ENCODE results near the gene ABCG1. TPM values are rescaled to one million over a fixed set of nuclear protein-coding genes. Genes with fewer than 3 reads are reported as not detected.

Gene ABCG1
- total and polyA plus RNA-seq, 2 donors (not counting 3 experiments of a cell fraction or from before 2014, with no cell fraction given), result 6.7 to 19.6 TPM

GRCh38 chr21:42220138-42220701 lies 1.3 kb downstream of the ABCG1 start:
- dilution Hi-C loops (cut with MboI; ENCODE audit: extremely low pct_ligation_motif_present, low sequenced_read_pairs), result no loop called here
- Histone ChIP-seq H3K27me3 (ENCODE audit: control insufficient read depth in 2 of 2, insufficient read depth in 2 of 2, low read length in 2 of 2) (peaks cover 2 to 6% of the 10 kb centered on the region in 2 experiments), H3K9me3 (replicated peaks; ENCODE audit: control insufficient read depth, insufficient read depth, low read length) (no peaks in the 10 kb centered on the region), H3K79me2 (ENCODE audit: control insufficient read depth, insufficient read depth, low read length) (no peaks in the 10 kb centered on the region), H2AFZ (ENCODE audit: low read depth, low read length) (peak overlapping the region; percentile 84), H3K4me2 (ENCODE audit: insufficient read depth, low read length) (peak overlapping the region; percentile 95), H3K36me3 (ENCODE audit: control insufficient read depth in 2 of 2, extremely low read depth in 1 of 2, insufficient read depth in 2 of 2, low read length in 2 of 2) (no peaks in the 10 kb centered on the region), H3K9me1 (replicated peaks; ENCODE audit: control insufficient read depth, extremely low read depth, insufficient read depth, low read length) (no peaks in the 10 kb centered on the region), H3K4me3 (replicated peaks in 1 of 3; ENCODE audit: insufficient read depth in 1 of 3, low read depth in 1 of 3, low read length in 3 of 3) (peak overlapping the region; percentile 53 to 65 (median 63)), H3K9ac (replicated peaks; ENCODE audit: extremely low read depth, insufficient read depth, low read length) (peak overlapping the region; percentile 75), H3K4me1 (ENCODE audit: control insufficient read depth, extremely low read depth, insufficient read depth, low read length) (peaks cover 24% of the 10 kb centered on the region), H4K20me1 (replicated peaks; ENCODE audit: control insufficient read depth, extremely low read depth, insufficient read depth, low read length) (no peaks in the 10 kb centered on the region), H3K27ac (ENCODE audit: insufficient read depth, low read depth, low read length) (peak overlapping the region; percentile 53)
- DNase-seq (ENCODE audit: low read depth, low spot score) (peak; percentile 91), FAIRE-seq (peak; percentile 92)
- intact Hi-C loops (cut with micrococcal nuclease), result loop anchor here (1.0 to 5.0 kb wide), 3 partner anchors 13 to 263 kb away; no protein-coding TSS in a partner anchor
- no TSS peak for BruUV-seq (replicated peaks)
- ChIA-PET CTCF (interaction anchor here (0.8 to 4.6 kb wide), 12 partner anchors 10 to 89 kb away, joined by 3 to 29 read pairs (median 5); no protein-coding TSS in a partner anchor), POLR2A (interaction anchor here (2.0 kb wide), 1 partner anchor 8 kb away, joined by 5 read pairs; no protein-coding TSS in a partner anchor)
- TF ChIP-seq POLR2AphosphoS5 (IDR thresholded peaks at IDR 0.05; ENCODE audit: insufficient read depth, low read depth, low read length) (no peak), GATA2 (IDR thresholded peaks at IDR 0.05; ENCODE audit: insufficient read depth, insufficient read length, low read depth, low read length) (no peak), MYC (IDR thresholded peaks at IDR 0.05; ENCODE audit: low read depth, low read length) (no peak)

- DNase-seq (ENCODE audit: low read depth, low spot score) (peak; percentile 69), FAIRE-seq (peak; percentile 85)
- peak overlapping the region; percentile 85 for H2AFZ ChIP-seq (ENCODE audit: low read depth, low read length)
- peak overlapping the region; percentile 94 for H3K27ac ChIP-seq (ENCODE audit: insufficient read depth, low read depth, low read length)
- no peaks in the 10 kb centered on the region for H3K36me3 ChIP-seq (ENCODE audit: control insufficient read depth in 2 of 2, extremely low read depth in 1 of 2, insufficient read depth in 2 of 2, low read length in 2 of 2)
- no peaks in the 10 kb centered on the region for H3K9me1 ChIP-seq (replicated peaks; ENCODE audit: control insufficient read depth, extremely low read depth, insufficient read depth, low read length)
- H3K4me1 ChIP-seq (ENCODE audit: control insufficient read depth, extremely low read depth, insufficient read depth, low read length), result peaks cover 24% of the 10 kb centered on the region
- H4K20me1 ChIP-seq (replicated peaks; ENCODE audit: control insufficient read depth, extremely low read depth, insufficient read depth, low read length), result no peaks in the 10 kb centered on the region
- TF ChIP-seq GATA2 (IDR thresholded peaks at IDR 0.05; ENCODE audit: insufficient read depth, insufficient read length, low read depth, low read length), result no peak
- no peak for TF ChIP-seq POLR2AphosphoS5 (IDR thresholded peaks at IDR 0.05; ENCODE audit: insufficient read depth, low read depth, low read length)
- peak; percentile 13 for TF ChIP-seq JUN (IDR thresholded peaks at IDR 0.05; ENCODE audit: borderline replicate concordance, insufficient read depth, insufficient read length, low read depth)
- no peak for TF ChIP-seq CTCF (IDR thresholded peaks at IDR 0.05; ENCODE audit: extremely low read depth in 1 of 2, insufficient read depth in 1 of 2, low read depth in 1 of 2, low read length in 2 of 2)
- TF ChIP-seq MAX (IDR thresholded peaks at IDR 0.05; ENCODE audit: insufficient read depth, insufficient read length), result no peak
- TF ChIP-seq EZH2 (IDR thresholded peaks at IDR 0.05; ENCODE audit: borderline replicate concordance, low read depth, low read length, severe bottlenecking), result no peak
- TF ChIP-seq FOS (IDR thresholded peaks at IDR 0.05; ENCODE audit: borderline replicate concordance, insufficient read depth, low read length), result no peak
- intact Hi-C loops (cut with micrococcal nuclease), result loop anchor here (5.0 kb wide), 1 partner anchor 264 kb away; no protein-coding TSS in a partner anchor
- ChIA-PET CTCF (interaction anchor here (0.9 to 4.6 kb wide), 4 partner anchors 12 to 76 kb away, joined by 3 to 29 read pairs (median 17); no protein-coding TSS in a partner anchor), POLR2A (no interaction called here)
- peak overlapping the region in 1 of 3 experiments; percentile 8 for H3K4me3 ChIP-seq (replicated peaks in 1 of 3; ENCODE audit: insufficient read depth in 1 of 3, low read depth in 1 of 3, low read length in 3 of 3)
- H3K9ac ChIP-seq (replicated peaks; ENCODE audit: extremely low read depth, insufficient read depth, low read length), result peak overlapping the region; percentile 79
- BruUV-seq (replicated peaks), result TSS peak; percentile 42
- dilution Hi-C loops (cut with MboI; ENCODE audit: extremely low pct_ligation_motif_present, low sequenced_read_pairs), result no loop called here
- H3K4me2 ChIP-seq (ENCODE audit: insufficient read depth, low read length), result peak overlapping the region; percentile 67
- peaks cover 2 to 6% of the 10 kb centered on the region in 2 experiments for H3K27me3 ChIP-seq (ENCODE audit: control insufficient read depth in 2 of 2, insufficient read depth in 2 of 2, low read length in 2 of 2)
- no peaks in the 10 kb centered on the region for H3K79me2 ChIP-seq (ENCODE audit: control insufficient read depth, insufficient read depth, low read length)
- H3K9me3 ChIP-seq (replicated peaks; ENCODE audit: control insufficient read depth, insufficient read depth, low read length), result no peaks in the 10 kb centered on the region
Measured at GRCh38 chr21:42221581-42222345, 2.8 kb downstream of the ABCG1 start.

Measured in endothelial cell of umbilical vein (primary cell).